ENCODE measurements around the gene MED13L.
A peak's percentile ranks its signal among the peaks of the same experiment; 100 is the strongest.

Gene MED13L

DNA sequence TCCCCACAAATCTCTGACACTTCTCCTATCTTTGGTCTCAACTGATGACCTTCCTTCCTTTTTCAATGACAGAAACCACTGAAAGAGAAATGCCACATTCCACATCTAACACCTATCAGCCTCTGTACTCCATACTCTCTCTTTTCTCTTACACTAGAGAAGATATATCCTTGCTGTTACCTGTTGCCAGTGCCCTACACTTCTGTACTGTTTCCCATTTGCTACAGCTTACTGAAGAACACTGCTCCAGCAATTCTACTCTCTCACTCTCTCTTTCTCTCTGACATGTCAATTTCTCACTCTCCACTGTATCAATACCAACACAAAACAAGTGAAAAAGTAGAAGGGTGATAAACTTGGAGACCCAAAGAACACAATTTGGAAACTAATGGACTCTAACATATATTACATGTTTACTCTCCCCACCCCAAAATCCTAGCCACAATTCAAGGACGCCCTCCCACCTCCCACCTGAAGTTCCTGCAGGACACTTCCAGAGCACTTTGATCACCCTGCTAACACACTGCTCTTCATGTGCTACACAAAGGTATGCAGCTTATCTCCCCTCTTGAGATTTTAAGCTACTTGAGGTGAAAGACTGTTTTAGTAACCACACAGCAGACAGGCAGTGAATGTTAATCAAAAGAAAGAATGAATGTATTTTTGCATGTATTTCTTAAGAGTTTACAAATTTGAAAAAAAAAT, 95.0 kb downstream of the MED13L start:
- TF ChIP-seq, protein P1, sequence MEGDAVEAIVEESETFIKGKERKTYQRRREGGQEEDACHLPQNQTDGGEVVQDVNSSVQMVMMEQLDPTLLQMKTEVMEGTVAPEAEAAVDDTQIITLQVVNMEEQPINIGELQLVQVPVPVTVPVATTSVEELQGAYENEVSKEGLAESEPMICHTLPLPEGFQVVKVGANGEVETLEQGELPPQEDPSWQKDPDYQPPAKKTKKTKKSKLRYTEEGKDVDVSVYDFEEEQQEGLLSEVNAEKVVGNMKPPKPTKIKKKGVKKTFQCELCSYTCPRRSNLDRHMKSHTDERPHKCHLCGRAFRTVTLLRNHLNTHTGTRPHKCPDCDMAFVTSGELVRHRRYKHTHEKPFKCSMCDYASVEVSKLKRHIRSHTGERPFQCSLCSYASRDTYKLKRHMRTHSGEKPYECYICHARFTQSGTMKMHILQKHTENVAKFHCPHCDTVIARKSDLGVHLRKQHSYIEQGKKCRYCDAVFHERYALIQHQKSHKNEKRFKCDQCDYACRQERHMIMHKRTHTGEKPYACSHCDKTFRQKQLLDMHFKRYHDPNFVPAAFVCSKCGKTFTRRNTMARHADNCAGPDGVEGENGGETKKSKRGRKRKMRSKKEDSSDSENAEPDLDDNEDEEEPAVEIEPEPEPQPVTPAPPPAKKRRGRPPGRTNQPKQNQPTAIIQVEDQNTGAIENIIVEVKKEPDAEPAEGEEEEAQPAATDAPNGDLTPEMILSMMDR (IDR thresholded peaks at IDR 0.05; ENCODE audit: extremely low read depth, missing control alignments), result no peak
- no peak for DNase-seq (ENCODE audit: low spot score)

DNA sequence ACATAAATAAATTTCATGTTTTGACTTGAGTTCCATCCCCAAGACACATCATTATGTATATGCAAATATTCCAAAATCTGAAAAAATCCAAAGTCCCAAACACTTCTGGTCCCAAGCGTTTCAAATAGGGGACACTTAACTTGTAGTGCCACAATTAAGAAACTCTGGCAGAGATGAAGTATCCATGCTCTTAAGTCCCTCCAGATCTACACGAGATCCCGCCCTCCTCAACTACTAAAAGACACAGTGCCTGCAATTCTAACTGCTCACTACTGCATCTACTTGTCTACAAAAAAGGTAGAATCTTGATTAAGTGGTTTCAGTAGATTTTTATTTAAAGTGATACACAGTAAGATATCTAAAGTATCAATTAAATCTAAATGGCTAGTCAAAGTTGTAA, 97.0 kb downstream of the MED13L start:
- no peak for DNase-seq (ENCODE audit: low spot score)
- TF ChIP-seq, protein P1 (IDR thresholded peaks at IDR 0.05; ENCODE audit: extremely low read depth, missing control alignments), result no peak

DNA sequence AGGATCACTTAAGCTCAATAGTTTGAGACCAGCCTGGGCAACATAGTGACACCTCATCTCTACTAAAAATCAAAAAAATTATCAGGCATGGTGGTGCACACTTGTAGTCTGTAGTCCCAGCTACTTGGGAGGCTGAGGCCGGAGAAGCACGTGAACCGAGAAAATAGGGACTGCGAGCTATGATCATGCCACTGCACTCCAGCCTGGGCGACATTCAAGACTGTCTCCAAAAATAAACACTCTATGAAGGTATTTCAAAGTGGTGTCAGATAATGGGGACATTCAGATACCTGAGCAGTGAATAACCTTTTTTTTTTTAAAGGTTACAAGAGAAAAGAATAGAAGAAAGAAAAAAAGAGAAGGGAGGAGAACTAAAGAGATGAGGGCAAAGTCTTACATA, 98.1 kb downstream of the MED13L start:
- no peak for DNase-seq (ENCODE audit: low spot score)
- TF ChIP-seq, protein P1 (IDR thresholded peaks at IDR 0.05; ENCODE audit: extremely low read depth, missing control alignments), result no peak

DNA sequence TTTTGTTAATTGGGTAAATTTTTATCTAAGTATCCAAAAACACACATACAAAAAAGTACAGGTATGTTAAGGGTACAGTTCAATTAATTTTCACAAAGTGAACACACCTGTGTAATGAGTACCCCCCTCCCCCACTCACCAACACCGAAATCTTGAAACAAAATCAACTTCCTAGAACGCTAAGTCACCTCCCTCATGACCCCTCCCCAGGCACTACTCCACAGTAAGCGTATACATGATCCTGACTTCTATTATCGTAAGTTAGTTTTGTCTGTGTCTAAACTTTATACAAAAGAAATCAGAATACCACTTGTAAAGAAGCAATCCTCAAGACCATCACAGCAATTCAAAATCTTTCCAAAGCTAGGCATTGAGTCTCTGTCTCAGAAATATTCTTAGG, 100.5 kb downstream of the MED13L start:
- TF ChIP-seq, protein P1 (IDR thresholded peaks at IDR 0.05; ENCODE audit: extremely low read depth, missing control alignments), result no peak
- DNase-seq (ENCODE audit: low spot score), result no peak

DNA sequence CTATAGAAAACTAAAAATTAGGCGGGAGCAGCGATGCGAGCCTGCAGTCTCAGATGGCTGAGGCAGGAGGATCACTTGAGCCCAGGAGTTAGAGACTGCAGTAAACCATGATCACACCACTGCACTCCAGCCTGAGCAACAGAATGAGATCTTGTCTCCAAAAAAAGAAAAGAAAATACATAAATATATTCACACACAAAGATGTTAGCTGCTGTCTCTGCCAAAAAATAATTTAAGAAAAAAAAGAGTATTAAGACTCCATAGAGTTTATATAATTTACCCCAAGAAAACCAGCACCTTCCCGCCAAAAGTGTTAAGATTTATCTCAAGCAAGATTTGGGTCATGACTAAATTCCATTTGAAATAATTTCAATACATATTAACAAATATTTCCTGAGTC, 102.6 kb downstream of the MED13L start:
- DNase-seq (ENCODE audit: low spot score), result no peak
- TF ChIP-seq, protein P1 (IDR thresholded peaks at IDR 0.05; ENCODE audit: extremely low read depth, missing control alignments), result no peak

DNA sequence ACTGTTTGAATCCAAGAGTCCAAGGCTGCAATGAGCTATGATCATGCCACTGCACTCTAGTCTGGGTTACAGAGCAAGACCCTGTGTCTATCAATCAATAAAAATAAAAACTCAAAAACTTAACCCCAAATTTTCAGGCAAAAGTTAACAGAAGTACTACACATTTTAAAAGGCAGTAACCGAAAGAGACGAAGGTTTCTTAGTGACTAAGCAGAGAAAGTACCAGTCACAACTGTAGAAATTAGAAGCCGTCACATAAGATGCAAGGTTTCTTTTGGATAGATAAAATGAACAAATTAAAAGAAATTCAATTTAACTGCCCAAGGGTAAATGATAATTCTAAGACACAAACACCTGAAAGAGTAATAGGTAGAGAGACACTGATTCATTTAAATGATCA, 103.5 kb downstream of the MED13L start:
- peak; percentile 19 for DNase-seq (ENCODE audit: low spot score)
- TF ChIP-seq, protein P1 (IDR thresholded peaks at IDR 0.05; ENCODE audit: extremely low read depth, missing control alignments), result no peak

DNA sequence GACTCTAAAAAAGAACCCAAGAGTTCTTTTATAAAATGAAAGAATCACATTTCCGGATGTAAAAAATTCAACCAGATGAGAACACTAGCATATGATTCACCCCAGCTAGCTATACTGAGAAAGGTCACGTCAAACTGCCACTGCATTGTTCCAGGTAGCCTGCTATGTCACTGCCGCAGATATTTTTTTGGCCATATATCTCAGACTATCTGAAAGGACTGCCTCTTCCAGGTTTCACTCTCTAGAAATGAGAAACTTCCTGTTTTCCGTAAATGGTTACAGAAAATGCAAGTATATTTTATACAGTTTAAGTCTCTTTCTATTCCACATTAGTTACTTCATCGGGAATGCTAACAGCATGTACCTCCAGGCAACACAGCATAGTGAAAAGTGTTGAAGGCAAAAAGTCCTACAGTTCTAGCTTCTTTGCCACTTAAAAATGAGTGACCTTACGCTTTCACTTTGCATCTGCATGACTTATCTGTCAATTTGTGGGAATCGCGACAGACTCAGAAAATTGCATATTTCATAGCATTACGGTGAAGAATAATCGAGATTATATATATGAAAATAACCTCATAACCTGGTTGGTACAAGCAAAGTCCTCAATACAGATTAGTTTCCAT, 105.2 kb downstream of the MED13L start:
- TF ChIP-seq, protein P1 (IDR thresholded peaks at IDR 0.05; ENCODE audit: extremely low read depth, missing control alignments), result no peak
- DNase-seq (ENCODE audit: low spot score), result peak; percentile 46

Data from GM20000 (cell line).